Mammary epithelial cell (primary cell): ENCODE results near the gene SNX30.

Experiments used
- EZH2 ChIP-seq: IDR thresholded peaks from 2 replicates; pipeline ENCODE4 v1.6.1; 2012; ENCODE audit warnings: low read length, inconsistent platforms, borderline replicate concordance
- TF ChIP-seq, protein P1 (sequence below), 2 donors: IDR thresholded peaks in 1 of 2; conservative IDR thresholded peaks in 1 of 2; 2 replicates each; pipeline ENCODE4 v1.5.1; 2011 to 2012; ENCODE audit warnings: inconsistent platforms in 2 of 2, low read length in 2 of 2, mild to moderate bottlenecking in 2 of 2, control low read depth in 1 of 2, low read depth in 1 of 2; ENCODE audit not compliant: insufficient read depth in 1 of 2; ENCODE audit errors: extremely low read depth in 1 of 2

DNA sequence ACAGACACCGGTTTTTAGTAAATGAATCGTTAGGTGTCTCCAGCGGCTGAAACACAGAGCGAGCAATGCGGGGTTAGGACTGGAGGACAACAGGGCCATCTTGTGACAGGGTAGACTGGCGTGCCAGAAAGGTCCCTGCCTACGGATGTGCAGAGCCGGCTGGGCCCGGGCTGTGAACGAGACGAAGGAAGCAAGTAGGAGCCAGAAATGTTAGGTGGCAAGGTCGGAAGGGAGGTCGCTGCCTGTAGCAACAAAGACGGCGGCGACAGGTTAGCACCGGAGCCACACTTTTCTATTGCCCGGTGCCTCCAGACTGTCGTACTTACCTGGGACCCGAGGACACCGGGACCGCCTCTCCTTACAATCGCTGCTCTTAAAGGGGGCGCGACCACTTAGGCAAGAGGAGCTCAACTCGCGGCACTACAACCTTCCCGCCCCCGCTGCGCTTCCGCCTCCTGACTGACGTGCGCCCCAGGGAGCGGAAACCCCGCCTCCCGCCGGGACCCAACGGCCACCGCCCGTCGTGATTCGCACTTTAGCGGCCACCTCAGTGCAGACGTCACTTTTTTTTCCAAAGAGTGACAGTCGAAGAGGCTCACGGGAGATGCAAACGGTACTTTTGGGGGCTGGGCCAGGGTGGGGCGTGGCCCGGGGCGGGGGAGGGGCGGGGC, 32.8 kb upstream of the SNX30 start, which contains the start of gene INIP:
- TF ChIP-seq, protein P1, sequence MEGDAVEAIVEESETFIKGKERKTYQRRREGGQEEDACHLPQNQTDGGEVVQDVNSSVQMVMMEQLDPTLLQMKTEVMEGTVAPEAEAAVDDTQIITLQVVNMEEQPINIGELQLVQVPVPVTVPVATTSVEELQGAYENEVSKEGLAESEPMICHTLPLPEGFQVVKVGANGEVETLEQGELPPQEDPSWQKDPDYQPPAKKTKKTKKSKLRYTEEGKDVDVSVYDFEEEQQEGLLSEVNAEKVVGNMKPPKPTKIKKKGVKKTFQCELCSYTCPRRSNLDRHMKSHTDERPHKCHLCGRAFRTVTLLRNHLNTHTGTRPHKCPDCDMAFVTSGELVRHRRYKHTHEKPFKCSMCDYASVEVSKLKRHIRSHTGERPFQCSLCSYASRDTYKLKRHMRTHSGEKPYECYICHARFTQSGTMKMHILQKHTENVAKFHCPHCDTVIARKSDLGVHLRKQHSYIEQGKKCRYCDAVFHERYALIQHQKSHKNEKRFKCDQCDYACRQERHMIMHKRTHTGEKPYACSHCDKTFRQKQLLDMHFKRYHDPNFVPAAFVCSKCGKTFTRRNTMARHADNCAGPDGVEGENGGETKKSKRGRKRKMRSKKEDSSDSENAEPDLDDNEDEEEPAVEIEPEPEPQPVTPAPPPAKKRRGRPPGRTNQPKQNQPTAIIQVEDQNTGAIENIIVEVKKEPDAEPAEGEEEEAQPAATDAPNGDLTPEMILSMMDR (conservative IDR thresholded peaks at IDR 0.05 in 1 of 2, IDR thresholded peaks at IDR 0.05 in 1 of 2; ENCODE audit: extremely low read depth in 1 of 2, insufficient read depth in 1 of 2, low read depth in 1 of 2, low read length in 2 of 2), result peak in 1 of 2 donors; percentile 29
- TF ChIP-seq EZH2, result no peak
